Stimulated activated naive CD8-positive, alpha-beta T cell treated with anti-CD3 and anti-CD28 coated beads, Interleukin-15, amount 100 ng/mL, for 72 hours (primary cell): ENCODE data around the gene HES1.
"Not testable (repeated sequence)": the region's sequence is repeated elsewhere in the genome, so short reads cannot be mapped to it uniquely, and the experiment has no call there.

Experiments used
- ATAC-seq: fragments of 150-1000 bp; cut with Tn5 transposase; 2 replicates; pipeline ENCODE4 v1.10.0; 2021; ENCODE audit warnings: mild to moderate bottlenecking, moderate library complexity
- DNase-seq, 2 donors: peaks; one replicate each; pipeline ENCODE4 v3.0.0; 2021 to 2022
- H3K27ac Mint-ChIP-seq, 2 donors: one replicate each; pipeline ENCODE4 v1.8.0; 2022; ENCODE audit warnings: mild to moderate bottlenecking in 2 of 2, mixed read lengths in 2 of 2, moderate library complexity in 2 of 2
- H3K27me3 Mint-ChIP-seq: one replicate; pipeline ENCODE4 v1.8.0; 2022; ENCODE audit warnings: mixed read lengths
- H3K4me1 Mint-ChIP-seq: one replicate; pipeline ENCODE4 v1.8.0; 2022; ENCODE audit warnings: mild to moderate bottlenecking, mixed read lengths
- H3K4me3 Mint-ChIP-seq, 2 donors: one replicate each; pipeline ENCODE4 v1.8.0; 2022; ENCODE audit warnings: mild to moderate bottlenecking in 2 of 2, mixed read lengths in 2 of 2, moderate library complexity in 1 of 2
- H3K9me3 Mint-ChIP-seq, 2 donors: one replicate each; pipeline ENCODE4 v1.8.0; 2022; ENCODE audit warnings: mixed read lengths in 2 of 2

The HES1 gene

GRCh38 chr3:194140520-194141414 lies 4.8 kb downstream of the HES1 start:
- peak overlapping the region; percentile 55 to 68 for H3K4me3 Mint-ChIP-seq
- H3K27ac Mint-ChIP-seq: no peak overlapping the region
- peaks cover 43% of the 10 kb centered on the region for H3K4me1 Mint-ChIP-seq
- peaks cover 51% of the 10 kb centered on the region for H3K27me3 Mint-ChIP-seq
- peak; percentile 27 to 43 for DNase-seq
- ATAC-seq: peak; percentile 32
- H3K9me3 Mint-ChIP-seq: no peaks in the 10 kb centered on the region

- Mint-ChIP-seq H3K4me1 (peaks cover 35% of the 10 kb centered on the region), H3K27me3 (peaks cover 43% of the 10 kb centered on the region), H3K4me3 (peak overlapping the region; percentile 81 to 85), H3K27ac (peak overlapping the region; percentile 95), H3K9me3 (no peaks in the 10 kb centered on the region)
- ATAC-seq: peak; percentile 78
- DNase-seq: peak; percentile 47 to 70
Observed at GRCh38 chr3:194141415-194142155, 5.6 kb downstream of the HES1 start.

- Mint-ChIP-seq H3K27ac (peak overlapping the region; percentile 95), H3K4me3 (peak overlapping the region; percentile 81 to 85), H3K27me3 (peaks cover 38% of the 10 kb centered on the region), H3K9me3 (no peaks in the 10 kb centered on the region), H3K4me1 (peaks cover 27% of the 10 kb centered on the region)
- no peak for ATAC-seq
- DNase-seq: no peak
Observed at GRCh38 chr3:194142156-194142910, 6.4 kb downstream of the HES1 start.

- peaks cover 8% of the 10 kb centered on the region for H3K4me1 Mint-ChIP-seq
- H3K9me3 Mint-ChIP-seq: no peaks in the 10 kb centered on the region
- ATAC-seq (no peak), DNase-seq (no peak)
- no peak overlapping the region for H3K27ac Mint-ChIP-seq
- H3K27me3 Mint-ChIP-seq: peaks cover 14% of the 10 kb centered on the region
- no peak overlapping the region for H3K4me3 Mint-ChIP-seq
Observed at GRCh38 chr3:194145702-194146101, 9.8 kb downstream of the HES1 start.

- no peak for ATAC-seq
- peaks cover 15% of the 10 kb centered on the region for H3K27me3 Mint-ChIP-seq
- no peak for DNase-seq
- no peaks in the 10 kb centered on the region for H3K4me1 Mint-ChIP-seq
- no peak overlapping the region for H3K4me3 Mint-ChIP-seq
- H3K9me3 Mint-ChIP-seq: no peaks in the 10 kb centered on the region
- no peak overlapping the region for H3K27ac Mint-ChIP-seq
Observed at GRCh38 chr3:194147679-194148078, 11.7 kb downstream of the HES1 start.

GRCh38 chr3:194148383-194148782 lies 12.4 kb downstream of the HES1 start:
- H3K27me3 Mint-ChIP-seq: peaks cover 23% of the 10 kb centered on the region
- H3K9me3 Mint-ChIP-seq: peaks cover 0 to under 1% of the 10 kb centered on the region in 2 donors
- no peak overlapping the region for H3K4me3 Mint-ChIP-seq
- no peaks in the 10 kb centered on the region for H3K4me1 Mint-ChIP-seq
- no peak for ATAC-seq
- DNase-seq: no peak
- no peak overlapping the region for H3K27ac Mint-ChIP-seq

GRCh38 chr3:194150252-194150934 lies 14.4 kb downstream of the HES1 start:
- H3K27me3 Mint-ChIP-seq: peaks cover 40% of the 10 kb centered on the region
- no peaks in the 10 kb centered on the region for H3K4me1 Mint-ChIP-seq

GRCh38 chr3:194150935-194151302 lies 15.0 kb downstream of the HES1 start:
- Mint-ChIP-seq H3K9me3 (peaks cover 7 to 19% of the 10 kb centered on the region in 2 donors), H3K27me3 (peaks cover 40% of the 10 kb centered on the region)
- ATAC-seq, H3K27ac Mint-ChIP-seq, DNase-seq, H3K4me3 Mint-ChIP-seq, H3K4me1 Mint-ChIP-seq: not testable (repeated sequence)

More at GRCh38 chr3:194150252-194150934, 14.4 kb downstream of the HES1 start:
- ATAC-seq (no peak), DNase-seq (no peak)
- Mint-ChIP-seq H3K4me3 (no peak overlapping the region), H3K27ac (no peak overlapping the region), H3K9me3 (peaks cover 7 to 19% of the 10 kb centered on the region in 2 donors)

- no peak overlapping the region for H3K27ac Mint-ChIP-seq
- H3K9me3 Mint-ChIP-seq: peaks cover 7 to 19% of the 10 kb centered on the region in 2 donors
- DNase-seq (no peak), ATAC-seq (no peak)
- H3K4me3 Mint-ChIP-seq: no peak overlapping the region
- peaks cover 28% of the 10 kb centered on the region for H3K27me3 Mint-ChIP-seq
- H3K4me1 Mint-ChIP-seq: no peaks in the 10 kb centered on the region
Observed at GRCh38 chr3:194154346-194154745, 18.4 kb downstream of the HES1 start.

- ATAC-seq: no peak
- peaks cover 7 to 19% of the 10 kb centered on the region in 2 donors for H3K9me3 Mint-ChIP-seq
- no peak overlapping the region for H3K27ac Mint-ChIP-seq
- no peaks in the 10 kb centered on the region for H3K4me1 Mint-ChIP-seq
- peaks cover 40% of the 10 kb centered on the region for H3K27me3 Mint-ChIP-seq
- no peak for DNase-seq
- H3K4me3 Mint-ChIP-seq: no peak overlapping the region
Observed at GRCh38 chr3:194156095-194156494, 20.1 kb downstream of the HES1 start.

- DNase-seq (no peak), ATAC-seq (peak; percentile 40)
- Mint-ChIP-seq H3K4me1 (no peaks in the 10 kb centered on the region), H3K9me3 (peaks cover 7 to 12% of the 10 kb centered on the region in 2 donors), H3K4me3 (no peak overlapping the region), H3K27ac (no peak overlapping the region), H3K27me3 (peaks cover 43% of the 10 kb centered on the region)
Observed at GRCh38 chr3:194158942-194159439, 23.0 kb downstream of the HES1 start.

GRCh38 chr3:194160158-194160557 lies 24.2 kb downstream of the HES1 start:
- peaks cover 36% of the 10 kb centered on the region for H3K27me3 Mint-ChIP-seq
- no peaks in the 10 kb centered on the region for H3K4me1 Mint-ChIP-seq
- no peak for ATAC-seq
- DNase-seq: no peak
- H3K4me3 Mint-ChIP-seq: no peak overlapping the region
- no peak overlapping the region for H3K27ac Mint-ChIP-seq
- peaks cover 0 to under 1% of the 10 kb centered on the region in 2 donors for H3K9me3 Mint-ChIP-seq

GRCh38 chr3:194161131-194162045 lies 25.4 kb downstream of the HES1 start:
- Mint-ChIP-seq H3K27ac (peak overlapping the region in 1 of 2 donors; percentile 81), H3K4me1 (no peaks in the 10 kb centered on the region), H3K27me3 (peaks cover 46% of the 10 kb centered on the region), H3K4me3 (no peak overlapping the region), H3K9me3 (no peaks in the 10 kb centered on the region)
- no peak for DNase-seq
- ATAC-seq: no peak

GRCh38 chr3:194162070-194162678 lies 26.2 kb downstream of the HES1 start:
- Mint-ChIP-seq H3K4me3 (no peak overlapping the region), H3K9me3 (no peaks in the 10 kb centered on the region), H3K27ac (no peak overlapping the region), H3K4me1 (no peaks in the 10 kb centered on the region), H3K27me3 (peaks cover 53% of the 10 kb centered on the region)
- no peak for DNase-seq
- no peak for ATAC-seq
